Colonic mucosa (tissue), 4 donors: ENCODE data around the gene ATN1. TPM values are rescaled to one million over a fixed set of nuclear protein-coding genes. Genes with fewer than 3 reads are reported as not detected.
A peak's percentile ranks its signal among the peaks of the same experiment; 100 is the strongest.

Experiments
- DNase-seq: peaks from one replicate; pipeline ENCODE4 v3.0.0-alpha.2; 2020
- H3K27ac ChIP-seq: fragments of 200-600 bp; one replicate; pipeline ENCODE4 v1.8.0; 2021
- H3K27me3 ChIP-seq: fragments of 200-600 bp; one replicate; pipeline ENCODE4 v1.8.0; 2021
- H3K36me3 ChIP-seq: fragments of 200-600 bp; one replicate; pipeline ENCODE4 v1.8.0; 2021
- H3K4me1 ChIP-seq: fragments of 200-600 bp; one replicate; pipeline ENCODE4 v1.8.0; 2021; ENCODE audit warnings: mild to moderate bottlenecking
- H3K4me3 ChIP-seq: fragments of 200-600 bp; one replicate; pipeline ENCODE4 v1.8.0; 2021
- H3K9ac ChIP-seq, 2 donors: one replicate each; pipeline ENCODE4 v1.7.0; 2013; ENCODE audit warnings: control low read depth in 2 of 2, low read depth in 2 of 2, low read length in 2 of 2
- H3K9me3 ChIP-seq: fragments of 200-600 bp; one replicate; pipeline ENCODE4 v1.8.0; 2021
- CTCF ChIP-seq: fragments of 200-600 bp; IDR thresholded peaks from one replicate; pipeline ENCODE4 v1.8.0; 2022; ENCODE audit warnings: antibody characterized with exemption, mild to moderate bottlenecking
- intact Hi-C: fragments of 100-400 bp; cut with DNase I; formaldehyde crosslinking; loops from one replicate; pipeline ENCODE4 v1.14.1; 2022
- total RNA-seq, 2 donors: library from RNA; stranded (reverse); fragmentation: NEBNext Ultra II Directional in 1 of 2; extraction: Animal tissue kit (Norgen Biotek cat#: 25700) in 1 of 2; gene quantifications; one replicate each; pipeline ENCODE4 v1.2.1, GENCODE V29; 2021
- donor health status: healthy.
- donor health status: DM: no; HTN: no; CAD: no.
- donor health status: DM: no; HTN: no; CAD: no.

Gene ATN1
- total RNA-seq, 2 donors from 2014 or later, result 67.5 to 103 TPM

DNA sequence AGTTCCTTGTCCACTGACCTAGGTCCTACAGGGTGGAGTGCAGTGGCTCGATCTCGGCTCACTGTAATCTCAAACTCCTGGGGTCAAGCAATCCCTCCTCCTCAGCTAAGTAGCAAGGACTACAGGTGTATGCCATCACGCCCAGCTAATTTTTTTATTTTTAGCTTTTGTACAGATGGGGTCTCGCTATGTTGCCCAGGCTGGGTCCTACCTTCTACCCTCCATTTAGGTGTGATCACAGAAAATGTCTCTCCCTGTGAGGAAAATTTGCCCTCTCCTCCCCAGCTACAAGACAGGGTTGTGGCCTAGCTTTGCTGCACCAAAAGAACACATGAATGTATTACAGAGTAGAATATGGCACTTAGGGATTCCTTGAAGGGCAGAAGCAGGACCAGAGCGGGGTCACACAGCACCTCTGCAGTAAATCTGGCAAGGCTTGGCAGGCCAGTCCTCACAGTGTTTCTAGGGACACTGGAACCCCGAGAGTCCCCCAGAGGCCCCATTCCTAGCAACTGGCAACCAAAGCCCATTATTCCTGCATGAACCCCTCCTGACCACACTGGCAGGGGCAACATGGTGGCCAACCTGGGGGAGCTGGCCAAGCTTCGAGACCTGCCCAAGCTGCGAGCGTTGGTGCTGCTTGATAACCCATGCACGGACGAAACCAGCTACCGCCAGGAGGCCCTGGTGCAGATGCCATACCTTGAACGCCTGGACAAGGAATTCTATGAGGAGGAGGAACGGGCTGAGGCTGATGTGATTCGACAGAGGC is 15.4 kb upstream of the ATN1 start:
- no peak for TF ChIP-seq CTCF
- DNase-seq, result no peak
- intact Hi-C loops, result no loop called here
- Histone ChIP-seq H3K27ac (no peak overlapping the region), H3K27me3 (no peaks in the 10 kb centered on the region), H3K4me3 (no peak overlapping the region), H3K36me3 (no peaks in the 10 kb centered on the region), H3K9me3 (no peaks in the 10 kb centered on the region), H3K9ac (no peak overlapping the region), H3K4me1 (no peaks in the 10 kb centered on the region)

DNA sequence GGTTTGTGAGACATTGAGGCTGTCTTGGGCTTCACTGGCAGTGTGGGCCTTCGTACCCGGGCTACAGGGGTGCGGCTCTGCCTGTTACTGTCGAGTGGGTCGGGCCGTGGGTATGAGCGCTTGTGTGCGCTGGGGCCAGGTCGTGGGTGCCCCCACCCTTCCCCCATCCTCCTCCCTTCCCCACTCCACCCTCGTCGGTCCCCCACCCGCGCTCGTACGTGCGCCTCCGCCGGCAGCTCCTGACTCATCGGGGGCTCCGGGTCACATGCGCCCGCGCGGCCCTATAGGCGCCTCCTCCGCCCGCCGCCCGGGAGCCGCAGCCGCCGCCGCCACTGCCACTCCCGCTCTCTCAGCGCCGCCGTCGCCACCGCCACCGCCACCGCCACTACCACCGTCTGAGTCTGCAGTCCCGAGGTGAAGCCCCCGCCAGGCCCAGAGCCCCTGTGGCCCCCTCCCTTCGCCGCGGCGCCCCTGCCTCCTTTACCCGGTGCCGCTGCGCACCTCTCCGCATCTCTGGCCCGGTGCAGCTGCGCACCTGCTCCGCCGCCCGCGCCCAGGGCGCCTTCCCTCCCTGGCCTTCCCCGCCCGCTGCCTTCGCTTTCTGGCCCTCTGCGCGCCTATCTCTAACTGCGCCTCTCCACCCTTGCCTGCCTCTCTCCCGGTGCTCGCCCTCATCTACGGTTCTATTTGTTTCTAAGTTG is 13.4 kb upstream of the ATN1 start, which contains the start of gene ENO2:
Gene ENO2, plus strand, starts transcription at position 335 of the 701 bp plus-strand sequence. CDS start 1,253 bp downstream, outside the sequence.
- intact Hi-C loops, result no loop called here
- peak within 1 kb of the TSS; percentile 40 to 82 for H3K9ac ChIP-seq
- H3K4me1 ChIP-seq, result no peaks in the 10 kb centered on the region
- no peaks in the 10 kb centered on the region for H3K9me3 ChIP-seq
- peak within 1 kb of the TSS; percentile 61 for H3K27ac ChIP-seq
- no peaks in the 10 kb centered on the region for H3K36me3 ChIP-seq
- no peaks in the 10 kb centered on the region for H3K27me3 ChIP-seq
- DNase-seq, result peak; percentile 74
- H3K4me3 ChIP-seq, result peak within 1 kb of the TSS; percentile 54
- TF ChIP-seq CTCF, result no peak

DNA sequence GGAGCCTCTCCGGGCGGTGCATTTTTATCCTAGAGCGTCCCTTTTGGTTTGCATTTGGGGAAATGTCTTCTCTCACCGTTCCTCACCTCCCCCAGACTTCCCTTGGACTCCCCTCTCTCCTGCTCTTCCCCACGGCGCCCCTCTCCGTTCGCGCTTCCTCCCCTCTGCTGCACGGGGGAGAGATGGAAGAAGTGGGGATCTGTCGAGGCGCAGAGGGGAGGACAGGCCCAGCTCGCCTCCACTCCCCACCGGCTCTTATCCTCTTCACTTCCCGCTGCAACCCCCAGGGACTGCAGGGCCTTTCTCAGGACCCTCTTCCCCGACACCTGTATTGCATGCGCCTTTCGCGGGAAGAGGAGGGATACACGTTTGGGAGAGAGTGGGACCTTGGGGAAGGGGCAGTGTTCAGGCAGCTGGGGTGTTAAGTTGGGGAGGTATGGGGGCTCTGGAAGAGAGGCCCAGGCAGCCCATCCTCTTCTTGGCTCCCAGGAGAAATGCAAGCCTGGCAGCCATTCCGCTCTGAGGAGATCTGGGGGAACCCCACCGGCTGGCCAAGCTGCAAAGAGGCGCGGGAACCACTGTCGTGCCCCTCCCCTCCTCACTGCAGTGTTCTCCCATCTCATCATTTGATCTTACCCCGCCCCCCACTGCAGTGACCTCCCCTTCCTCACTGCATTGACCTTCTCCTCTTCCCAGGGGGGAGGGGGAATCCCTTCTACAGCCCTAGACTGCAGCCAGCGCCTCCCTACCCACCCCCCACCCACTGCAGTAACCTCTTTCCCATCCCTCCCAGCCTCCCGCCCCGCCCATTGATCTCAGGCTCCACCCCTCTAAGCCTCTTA is 12.6 kb upstream of the ATN1 start:
- Histone ChIP-seq H3K27me3 (no peaks in the 10 kb centered on the region), H3K9me3 (no peaks in the 10 kb centered on the region), H3K36me3 (no peaks in the 10 kb centered on the region), H3K4me3 (peak overlapping the region; percentile 54), H3K9ac (peak overlapping the region; percentile 40 to 82), H3K27ac (peak overlapping the region; percentile 61), H3K4me1 (no peaks in the 10 kb centered on the region)
- no peak for TF ChIP-seq CTCF
- intact Hi-C loops, result no loop called here
- peak; percentile 65 for DNase-seq

- Histone ChIP-seq H3K27ac (no peak overlapping the region), H3K36me3 (no peaks in the 10 kb centered on the region), H3K4me1 (no peaks in the 10 kb centered on the region), H3K9ac (no peak overlapping the region), H3K4me3 (no peak overlapping the region), H3K27me3 (no peaks in the 10 kb centered on the region), H3K9me3 (no peaks in the 10 kb centered on the region)
- no peak for TF ChIP-seq CTCF
- intact Hi-C loops, result no loop called here
- DNase-seq, result no peak
These were observed 11.9 kb upstream of the ATN1 start for GRCh38 chr12:6915789-6916285.
